NCI-H345 treated with DMSO at 0.1 percent for 48 hours (cell line): ENCODE measurements around the gene ELP4.

Source experiments
- DNase-seq: peaks from one replicate; lab custom pipeline; 2025; ENCODE audit not compliant: unreplicated experiment; lab: John Stamatoyannopoulos, UW

Gene ELP4

DNA sequence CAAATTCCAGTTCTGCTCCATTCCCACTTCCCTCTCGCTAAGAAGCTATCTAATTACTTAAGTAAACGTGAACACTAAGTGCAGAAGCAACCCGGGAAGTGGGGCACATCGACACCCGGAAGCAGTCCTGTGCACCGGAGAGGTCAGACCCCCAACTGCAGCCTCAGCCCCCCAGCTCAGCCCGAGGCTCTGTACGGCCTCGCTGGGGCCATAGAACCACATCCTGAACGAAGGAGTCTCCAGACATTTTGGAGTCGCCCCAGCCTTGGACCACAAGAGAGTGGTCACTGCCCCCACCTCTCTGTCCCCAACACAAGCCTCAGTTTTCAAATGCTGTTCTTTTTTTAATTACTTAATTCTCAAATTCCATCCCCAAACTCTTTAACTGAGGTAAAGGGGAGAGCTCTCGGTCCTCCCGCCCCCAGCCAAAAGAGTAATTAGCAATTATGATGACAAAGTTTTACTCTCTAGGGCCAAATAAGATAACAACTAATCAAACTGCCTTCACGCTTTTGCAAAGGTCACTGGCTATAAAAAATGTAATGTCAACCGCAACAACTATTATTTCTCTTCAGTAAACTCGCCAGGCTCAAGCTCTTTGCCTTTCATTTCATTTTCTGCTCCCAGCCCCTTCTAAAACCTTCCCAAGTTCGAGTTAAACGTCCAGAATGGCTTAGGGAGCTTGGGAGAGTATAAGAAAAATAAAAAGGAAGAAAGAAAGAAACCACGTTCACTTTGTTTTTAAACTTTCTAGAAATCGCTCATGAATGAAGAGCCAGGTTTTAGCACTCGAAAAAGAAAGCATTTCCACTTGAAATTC, 299.4 kb downstream of the ELP4 start:
- DNase-seq: no peak

DNA sequence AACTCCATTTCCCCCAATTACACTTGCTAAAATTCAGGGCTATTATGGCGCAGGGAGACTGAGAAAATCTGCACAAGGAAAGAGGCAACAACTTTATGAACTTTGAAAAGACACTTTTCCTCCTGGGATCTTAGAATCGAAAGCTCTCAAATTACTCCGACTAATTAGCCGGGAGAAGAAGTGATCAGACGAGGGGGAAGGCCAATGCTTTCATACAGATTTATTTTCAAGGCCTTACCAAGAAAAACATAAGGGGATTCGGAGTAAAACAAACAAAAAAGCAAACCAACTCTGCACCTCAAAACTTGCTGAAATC, 299.9 kb downstream of the ELP4 start:
- DNase-seq: no peak

DNA sequence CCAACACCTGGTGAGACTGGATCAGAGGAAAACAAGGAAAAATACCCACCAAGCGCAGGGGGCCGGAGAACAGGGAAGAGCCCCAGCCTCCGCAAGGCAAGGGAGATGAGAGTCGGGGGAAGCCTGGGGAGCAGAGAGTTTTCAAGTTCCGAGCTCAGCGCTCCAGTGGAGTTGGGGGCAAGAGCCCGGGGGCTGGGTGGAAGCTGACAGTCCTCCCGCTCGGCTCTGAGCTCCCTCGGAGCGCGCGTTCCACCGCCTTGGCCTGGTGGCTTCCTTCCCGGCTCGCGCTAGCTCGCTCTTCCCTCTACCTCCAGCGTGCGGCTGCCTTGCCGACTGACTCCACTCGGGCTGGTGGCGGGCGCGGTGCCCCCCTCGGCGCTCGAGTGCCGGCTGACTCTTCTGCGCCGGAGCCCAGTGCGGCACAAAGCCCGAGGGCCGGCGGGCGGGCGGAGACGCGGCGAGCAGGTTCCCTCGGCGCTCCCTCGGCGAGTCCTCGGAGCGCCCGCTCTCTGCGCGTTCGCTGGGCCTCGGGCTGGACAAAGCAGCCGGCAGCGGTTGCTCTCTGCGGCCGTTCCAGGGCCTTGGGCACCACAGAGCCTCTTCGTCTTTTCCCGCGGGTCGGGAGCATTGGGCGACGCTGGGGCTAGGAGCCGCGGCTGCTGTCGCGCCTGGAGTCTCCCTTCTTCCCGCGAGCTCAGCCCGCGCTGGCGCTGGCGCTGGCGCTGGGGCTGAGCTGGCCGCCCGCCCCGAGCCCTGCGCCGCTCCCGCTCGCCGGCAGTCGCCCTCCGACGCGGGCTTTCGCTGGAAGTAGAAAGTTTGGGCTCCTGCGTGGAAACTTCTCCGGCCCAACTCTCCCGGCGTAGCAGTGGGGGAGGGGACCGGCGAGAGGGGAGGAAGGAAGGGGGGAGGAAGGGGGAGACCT, 300.6 kb downstream of the ELP4 start:
- DNase-seq: no peak

DNA sequence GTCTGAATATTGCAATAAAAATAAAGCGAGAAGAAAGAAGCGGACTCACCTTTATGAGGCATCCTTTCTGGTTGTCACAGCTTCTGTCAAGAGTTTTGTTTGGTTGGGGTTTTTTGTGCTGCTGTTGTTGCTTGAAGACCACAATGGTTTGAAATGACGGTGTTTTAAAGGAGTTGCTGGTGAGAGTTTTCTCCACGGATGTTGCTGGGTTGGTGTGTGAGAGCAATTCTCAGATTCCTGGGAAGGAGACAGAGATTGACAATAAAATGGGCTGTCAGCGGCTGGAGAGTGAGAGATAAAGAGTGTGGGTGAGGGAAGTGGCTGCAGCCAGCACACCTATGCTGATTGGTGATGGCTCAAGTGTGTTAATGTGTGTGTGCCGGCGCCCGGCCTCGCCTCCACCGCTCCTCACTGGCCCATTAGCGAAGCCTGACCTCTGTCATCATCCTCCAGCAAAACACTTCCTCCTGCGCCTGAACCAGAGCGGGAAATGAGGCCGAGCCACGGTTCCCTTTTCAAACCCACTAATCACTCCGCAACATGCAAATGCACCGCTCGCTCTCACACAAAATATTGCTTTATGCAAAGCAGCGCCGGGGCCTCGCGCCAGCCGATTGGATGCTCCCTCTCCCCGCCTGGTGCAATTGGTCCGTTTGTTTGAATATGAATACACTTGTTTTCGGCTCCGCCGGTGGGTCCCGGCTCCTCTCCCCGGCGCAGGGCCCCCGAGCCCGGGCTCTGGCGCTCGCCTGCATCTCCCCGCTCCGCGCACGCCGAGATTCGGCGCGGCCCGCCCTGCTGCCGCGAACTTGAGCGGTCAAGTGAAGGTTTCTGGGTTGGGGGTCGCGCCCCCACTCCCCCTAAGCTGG, 301.4 kb downstream of the ELP4 start, which contains the start of gene PAX6:
PAX6 (minus strand) TSS at position 544 of the 869 bp plus-strand sequence. CDS start 4,911 bp downstream, outside the sequence.
- peak; percentile 45 for DNase-seq

DNA sequence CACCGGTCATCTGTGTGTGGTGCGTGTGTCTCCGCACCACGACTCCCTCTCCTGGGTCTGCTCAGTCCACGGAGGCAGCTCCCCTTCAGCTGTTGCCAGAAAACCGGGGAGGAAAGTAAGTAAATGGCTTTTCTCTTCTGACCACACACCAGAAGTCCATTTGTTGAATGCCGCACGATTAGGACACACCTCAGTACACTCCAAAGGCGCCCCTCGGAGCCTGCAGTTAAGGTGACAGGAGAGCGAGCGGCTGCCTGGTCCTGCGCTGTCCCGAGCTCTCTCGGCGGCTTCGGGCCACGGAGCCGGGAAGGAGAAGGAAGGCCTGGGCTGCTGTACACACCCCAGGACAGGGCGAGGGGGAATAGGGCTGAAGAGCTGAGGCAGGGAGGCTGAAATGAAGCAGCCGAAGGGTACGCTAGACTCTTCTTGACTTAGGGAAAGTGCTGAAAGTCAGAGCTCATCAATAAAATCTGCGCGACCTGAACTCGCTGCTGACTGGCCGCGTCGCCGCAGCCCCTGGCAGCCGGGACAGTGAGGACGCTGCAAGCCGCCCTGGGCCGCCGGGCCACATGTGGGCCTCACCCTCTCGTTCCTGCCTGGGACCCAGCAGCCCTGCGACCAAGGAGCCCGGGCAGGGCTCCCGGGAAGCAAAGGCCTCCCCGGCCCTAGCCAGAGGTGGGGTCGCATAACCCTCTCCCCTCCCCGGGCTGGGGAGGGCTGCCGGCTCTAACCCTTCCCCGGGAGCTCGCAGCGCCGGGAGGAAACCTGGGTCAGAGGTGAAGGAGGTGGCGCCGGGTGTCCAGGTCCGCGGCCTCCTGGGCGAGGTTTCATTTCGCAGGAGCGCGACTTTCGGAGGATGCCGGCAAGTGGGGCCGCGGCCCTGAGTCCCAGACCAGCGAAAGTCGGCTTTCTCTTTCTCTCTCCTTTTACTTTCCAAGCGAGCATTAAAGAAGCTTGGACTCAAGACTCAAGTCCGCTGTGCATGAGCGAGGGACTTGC, 303.1 kb downstream of the ELP4 start:
- DNase-seq: no peak

DNA sequence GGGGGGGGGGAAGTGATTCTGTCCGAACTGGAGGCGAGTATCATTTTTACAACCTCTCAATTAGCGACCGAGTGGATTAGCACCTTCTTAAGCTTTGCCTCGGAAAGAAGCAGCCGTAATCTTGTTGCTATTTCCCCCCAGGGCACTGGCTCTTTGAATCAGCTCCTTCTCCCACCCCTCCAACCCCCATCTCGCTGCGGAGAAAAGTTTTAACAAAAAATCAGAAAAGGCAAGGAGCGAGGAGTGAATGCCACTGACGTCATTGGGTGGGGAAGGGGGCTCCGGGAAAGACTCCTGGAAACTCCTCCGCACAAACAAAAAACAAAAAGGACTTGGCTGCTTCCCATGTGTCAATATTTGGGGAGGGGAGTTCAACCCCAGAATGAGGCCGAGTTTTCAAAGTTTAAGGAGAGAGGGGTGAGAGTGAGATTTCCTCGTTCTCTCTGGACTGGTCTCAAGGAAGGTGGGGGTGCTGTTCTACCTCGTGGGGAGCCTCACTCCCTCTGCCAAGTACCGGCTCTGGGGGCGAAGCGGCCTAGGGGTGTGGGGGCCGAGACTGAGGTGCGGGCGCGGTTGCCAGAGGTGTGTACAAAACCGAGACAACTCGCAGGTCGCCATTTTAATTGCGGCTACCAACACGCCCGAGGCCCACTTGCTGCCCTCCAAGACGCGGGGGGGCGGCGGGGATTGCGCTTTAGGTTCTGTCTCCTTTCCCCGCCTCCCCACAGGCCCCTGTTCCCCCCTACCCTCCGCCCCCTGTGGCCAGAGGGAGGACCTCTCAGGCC, 304.0 kb downstream of the ELP4 start:
- DNase-seq: no peak

DNA sequence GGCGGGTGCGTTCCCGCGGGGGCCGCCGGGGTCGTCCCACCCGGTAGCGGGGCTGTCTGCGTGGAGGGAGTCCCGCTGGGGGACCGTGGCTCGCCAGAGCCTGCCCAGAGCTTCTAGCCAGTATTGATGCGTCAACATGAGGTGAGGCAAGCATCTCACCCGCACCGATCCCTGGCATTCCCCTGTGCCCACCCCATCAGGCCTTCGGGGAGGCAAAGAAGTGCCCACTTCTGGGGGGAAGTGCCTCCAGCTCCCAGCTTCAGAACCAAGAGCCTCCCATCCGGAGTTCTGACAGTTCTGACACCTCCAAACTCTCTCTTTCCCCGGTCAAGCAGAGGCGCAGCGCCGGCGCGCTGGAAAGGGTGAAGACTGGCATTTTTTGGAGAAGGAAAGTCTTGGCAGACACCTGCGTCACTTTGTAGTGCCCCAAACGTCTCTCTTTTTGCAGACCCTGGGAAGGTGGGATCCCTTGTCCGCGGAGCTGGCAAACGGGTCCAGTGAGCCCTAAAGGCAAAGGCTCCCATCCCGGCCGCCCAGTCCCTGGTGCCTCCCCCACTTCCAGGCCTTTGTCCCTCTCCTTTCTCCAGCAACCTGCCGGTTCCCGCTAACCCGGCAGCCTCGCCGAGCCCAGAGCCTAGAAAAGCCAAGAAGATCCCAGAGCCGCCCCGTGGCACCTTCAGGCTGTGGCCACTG, 304.8 kb downstream of the ELP4 start:
- no peak for DNase-seq

DNA sequence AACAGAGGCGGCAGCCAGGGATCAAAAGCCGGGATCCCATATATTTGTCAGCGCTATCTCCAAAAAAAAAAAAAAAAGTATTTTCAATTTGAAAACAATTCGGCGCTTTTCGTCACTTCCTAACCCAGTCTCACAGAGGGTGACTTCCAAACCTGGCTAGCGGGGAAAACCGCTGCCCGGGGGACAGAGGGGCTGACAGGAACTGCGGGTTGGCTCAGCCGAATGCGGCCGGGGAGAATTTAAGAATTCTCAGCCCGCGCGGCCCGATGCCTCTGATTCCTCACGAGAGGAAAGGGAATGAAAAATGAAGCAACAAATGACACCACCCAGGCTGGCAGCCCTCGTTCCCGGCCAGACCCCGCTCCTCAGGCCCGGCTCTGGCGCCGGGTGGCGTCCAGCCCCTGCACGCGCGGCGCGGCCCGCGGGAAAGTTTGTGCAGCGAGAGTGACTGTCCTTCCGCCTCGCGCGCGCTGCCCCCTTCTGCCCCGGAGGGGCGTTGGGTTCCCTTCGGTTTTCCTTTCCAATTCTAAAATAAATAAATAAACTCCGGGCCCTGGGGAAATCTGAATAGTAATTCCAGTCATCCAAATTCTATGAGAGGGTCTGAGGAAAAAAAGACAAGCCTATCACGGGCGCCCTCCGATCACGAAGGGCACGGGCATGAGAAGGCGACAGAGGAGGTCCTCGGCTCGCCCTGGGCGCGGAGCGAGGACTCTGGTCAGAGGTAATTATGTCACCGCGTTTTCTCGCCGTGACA, 306.3 kb downstream of the ELP4 start:
- no peak for DNase-seq

DNA sequence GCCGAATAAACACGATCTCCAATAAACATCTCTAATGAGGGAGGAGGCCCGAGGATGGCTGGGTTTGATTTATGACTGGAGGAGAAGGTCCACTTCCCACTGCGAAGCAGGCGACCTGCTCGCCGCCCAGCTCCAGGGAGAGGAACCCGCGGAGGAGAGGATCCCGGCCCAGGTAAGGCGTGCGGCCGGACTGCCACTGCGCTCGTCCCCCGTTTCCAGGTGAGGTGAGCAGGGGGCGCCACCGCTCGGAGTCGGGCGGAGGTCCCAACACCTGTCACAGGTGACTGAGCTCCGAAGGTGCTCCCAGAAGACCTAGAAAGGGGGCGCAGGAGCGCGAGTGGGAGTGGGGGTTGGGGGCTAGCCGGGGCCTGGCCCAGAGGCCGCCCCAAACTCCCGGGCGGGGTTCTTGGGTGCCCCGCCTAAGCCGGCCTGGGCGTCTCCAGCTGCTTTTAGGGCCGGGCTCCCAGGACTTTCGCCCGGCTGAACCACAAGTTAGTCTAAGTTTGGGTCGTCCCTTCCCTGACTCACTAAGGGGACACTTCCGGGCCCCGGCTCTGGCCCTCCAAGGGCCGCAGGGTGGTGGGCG, 307.0 kb downstream of the ELP4 start:
- no peak for DNase-seq

DNA sequence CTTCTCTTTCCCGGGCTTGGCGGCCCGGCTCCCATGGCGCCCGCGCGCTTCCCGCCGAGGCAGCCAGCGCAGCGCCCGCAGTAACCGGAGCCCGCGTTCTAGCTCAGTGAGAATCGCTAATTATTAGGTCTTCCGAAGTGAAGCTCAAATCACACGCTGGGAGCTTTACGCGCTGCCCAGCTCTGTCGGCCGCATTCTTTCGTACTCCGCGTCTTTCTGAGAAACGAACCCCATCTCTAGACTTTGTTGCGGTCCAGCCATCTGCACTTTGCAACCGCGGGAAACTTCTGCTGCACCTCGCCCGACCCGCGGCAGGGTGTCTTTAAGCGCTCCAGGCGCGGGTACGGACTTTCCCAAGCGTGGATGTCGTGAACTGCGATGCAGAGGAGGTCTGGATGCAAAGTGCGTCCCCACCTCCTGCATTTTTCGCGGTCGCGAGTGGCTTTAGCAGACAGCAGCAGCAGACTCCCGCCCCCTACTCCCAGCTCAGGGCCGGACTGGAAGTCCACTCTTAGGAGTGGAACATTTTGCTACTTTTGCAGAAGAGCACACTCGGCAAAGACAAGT, 307.6 kb downstream of the ELP4 start:
- no peak for DNase-seq

DNA sequence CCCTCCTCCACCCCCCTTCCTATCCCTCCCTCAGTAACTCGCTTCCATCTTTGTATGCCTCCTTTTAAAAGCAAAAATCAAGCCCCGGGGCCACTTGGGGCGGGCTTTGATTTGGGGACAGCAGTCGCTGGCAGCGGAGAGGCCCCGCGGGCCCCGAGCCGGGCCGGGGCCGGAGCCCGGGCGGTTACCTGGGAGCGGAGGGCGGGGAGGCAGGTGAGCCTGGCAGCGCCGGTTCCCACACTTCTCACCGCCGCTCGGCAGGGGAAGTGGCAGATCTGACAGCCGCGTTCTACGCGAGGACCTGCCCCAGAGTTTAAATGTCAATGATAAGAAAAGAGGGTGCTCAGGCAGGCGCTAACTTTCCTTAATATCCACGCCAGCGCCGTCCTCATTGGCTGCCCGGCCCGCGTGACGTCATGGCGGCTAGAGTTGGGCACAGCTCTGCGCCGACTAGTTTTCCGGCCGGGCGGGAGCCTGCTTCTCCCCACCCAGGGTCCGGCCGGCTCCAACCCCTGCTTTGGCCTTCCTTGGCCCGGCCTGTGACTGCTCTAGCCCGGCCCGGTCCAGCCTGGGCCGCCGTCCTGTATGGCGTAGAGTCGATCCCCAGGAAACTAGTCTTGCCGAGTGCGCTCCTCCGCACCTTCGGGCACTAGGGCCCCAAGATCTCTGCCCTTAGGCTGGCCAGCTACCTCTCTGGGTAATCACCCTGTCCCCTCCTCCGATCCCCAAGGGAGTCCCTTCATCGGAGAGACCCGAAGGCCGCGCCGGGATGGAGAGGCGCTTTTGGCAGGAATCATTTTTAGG, 308.3 kb downstream of the ELP4 start:
- no peak for DNase-seq

DNA sequence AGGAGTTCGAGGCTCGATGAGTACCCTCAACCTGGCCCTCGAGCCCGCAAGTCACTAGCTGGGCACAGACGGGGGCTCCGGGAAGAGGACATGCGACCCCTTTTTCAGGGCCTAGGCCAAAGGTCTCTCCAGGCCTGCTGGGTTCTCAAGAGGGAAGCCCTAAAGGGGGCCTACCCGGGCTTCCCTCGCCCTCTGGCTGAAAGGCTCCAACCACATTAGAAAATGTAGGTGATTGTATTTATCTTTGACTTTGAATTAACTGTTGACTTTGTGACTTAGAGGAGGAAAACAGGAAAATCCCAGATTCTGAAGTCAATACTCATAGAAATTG, 308.8 kb downstream of the ELP4 start:
- no peak for DNase-seq

DNA sequence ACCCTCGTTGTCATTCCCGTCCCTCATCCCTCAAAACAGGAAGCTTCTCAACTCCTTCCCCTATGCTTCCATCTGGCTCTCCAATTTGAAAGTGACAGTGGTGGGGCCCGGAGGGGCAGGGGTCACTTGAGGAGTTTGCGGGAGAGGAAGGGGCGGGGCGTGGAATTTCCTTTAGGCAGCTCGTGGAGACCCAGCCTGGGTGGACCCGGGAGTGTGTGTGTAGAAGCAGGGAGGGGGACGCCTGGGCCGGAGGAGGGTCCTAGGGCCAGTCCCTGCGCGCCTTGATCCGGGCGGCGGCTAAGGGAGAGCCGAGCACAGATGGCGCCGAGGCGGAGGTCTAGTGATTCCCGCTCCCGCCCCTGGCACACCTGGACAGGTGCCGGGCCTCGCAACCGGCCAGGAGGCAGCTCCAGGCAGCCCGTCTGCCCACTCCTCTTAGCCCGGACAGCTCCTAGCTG, 309.3 kb downstream of the ELP4 start:
- no peak for DNase-seq

DNA sequence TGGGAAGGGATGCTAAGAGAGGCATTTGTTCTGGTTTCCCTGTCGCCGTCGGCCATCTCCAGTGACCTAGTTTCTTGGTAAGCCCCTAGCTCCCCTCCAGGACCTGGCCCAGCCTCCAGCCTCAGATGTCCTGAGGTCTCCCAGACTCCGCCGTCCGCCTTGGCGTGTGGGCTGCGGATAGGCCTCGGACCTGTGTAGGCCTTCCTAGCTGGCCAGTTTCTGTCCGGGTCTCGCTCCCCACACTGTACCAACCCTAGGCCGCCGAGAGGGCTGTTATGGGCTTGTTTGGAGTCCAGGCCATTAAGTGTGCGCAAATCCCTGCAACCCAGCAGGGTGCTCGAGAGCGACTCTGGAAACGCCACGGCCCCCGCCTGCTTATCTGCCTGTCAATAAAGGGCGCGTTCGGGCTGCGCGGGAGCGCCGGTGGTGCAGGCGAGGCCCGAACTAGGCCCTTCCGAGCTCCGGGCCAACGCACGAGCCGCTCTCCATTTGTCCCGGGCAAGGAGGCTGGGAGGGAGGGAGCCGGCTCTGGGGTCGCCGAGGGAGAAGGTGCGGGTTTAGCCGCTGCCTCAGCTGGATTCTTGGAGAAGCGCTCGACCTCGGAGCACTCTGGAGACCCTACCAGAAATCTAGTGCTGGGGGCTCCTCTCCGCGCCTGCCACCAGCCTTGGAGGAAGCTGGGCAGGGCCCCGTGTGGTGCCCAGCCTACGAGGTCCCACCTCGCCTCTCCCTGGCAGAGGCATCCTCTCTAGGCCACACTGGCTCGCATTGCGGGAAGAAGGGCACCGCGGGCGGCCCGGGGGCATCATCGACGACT, 310.3 kb downstream of the ELP4 start:
- DNase-seq: no peak

DNA sequence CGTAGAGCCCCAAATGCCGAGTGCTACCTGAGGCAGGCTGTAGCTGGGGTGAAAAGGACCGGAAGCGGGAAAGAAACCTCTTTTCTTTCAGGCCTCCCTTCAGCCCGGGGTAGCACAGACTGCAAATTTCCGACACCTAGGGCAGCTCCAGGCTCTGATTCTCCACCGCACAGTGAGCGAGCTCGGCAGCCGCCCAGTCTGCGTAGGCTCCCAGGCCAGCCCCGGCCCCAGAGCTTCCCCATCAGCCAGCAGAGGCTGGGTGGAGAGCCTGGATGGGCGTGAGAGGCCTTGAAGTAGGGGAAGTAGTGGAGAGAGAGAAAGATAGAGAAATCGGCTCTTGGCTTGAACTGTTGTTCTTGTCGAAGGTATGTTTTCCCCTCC, 310.9 kb downstream of the ELP4 start:
- no peak for DNase-seq
